PC-3 (cell line): Measurements from ENCODE around the gene KDM4C. TPM values are rescaled to one million over a fixed set of nuclear protein-coding genes. Genes with fewer than 3 reads are reported as not detected.

Source experiments
- ATAC-seq: fragments of 200-7000 bp; cut with Tn5 transposase; 2 replicates; pipeline ENCODE4 v1.9.1; 2020; ENCODE audit warnings: mild to moderate bottlenecking, moderate library complexity
- BruUV-seq: library from RNA; stranded (reverse); fragments of 400-500 nt; replicated peaks from 2 replicates; lab custom pipeline; 2021; lab: Mats Ljungman, UMichigan
- CTCF ChIA-PET: fragments of 300-600 bp; sonication (Branson Sonifier 250); formaldehyde crosslinking; loops from one replicate; lab custom pipeline; 2022; ENCODE audit warnings: antibody characterized with exemption; lab: Charles Lee
- POLR2A ChIA-PET: fragments of 300-600 bp; sonication (Branson Sonifier 250); formaldehyde crosslinking; loops from one replicate; lab custom pipeline; 2022; ENCODE audit warnings: antibody characterized with exemption; ENCODE audit not compliant: unreplicated experiment; lab: Charles Lee
- DNase-seq: peaks from one replicate; pipeline ENCODE4 v3.0.0-alpha.2; 2015
- H2AFZ ChIP-seq: fragments of 300-600 bp; sonication (generic); 2 replicates; pipeline ENCODE4 v1.6.0; 2016; ENCODE audit warnings: antibody characterized with exemption, low read length
- H3F3A ChIP-seq: fragments of 300-600 bp; sonication (generic); one replicate; pipeline ENCODE4 v1.6.0; 2017; ENCODE audit warnings: antibody characterized with exemption, low read length, control low read depth, mild to moderate bottlenecking; ENCODE audit not compliant: unreplicated experiment
- H3K27ac ChIP-seq: fragments of 300-600 bp; sonication (generic); 2 replicates; pipeline ENCODE4 v1.5.1; 2016; ENCODE audit warnings: mild to moderate bottlenecking, low read length
- H3K27me3 ChIP-seq: fragments of 300-600 bp; sonication (generic); 2 replicates; pipeline ENCODE4 v1.6.1; 2016; ENCODE audit warnings: low read length, mixed read lengths
- H3K36me3 ChIP-seq: fragments of 300-600 bp; sonication (generic); 2 replicates; pipeline ENCODE4 v1.6.1; 2016; ENCODE audit warnings: low read depth, mixed run types, low read length, mixed read lengths
- H3K4me1 ChIP-seq: fragments of 300-600 bp; sonication (generic); 2 replicates; pipeline ENCODE4 v1.5.1; 2016; ENCODE audit warnings: low read length; ENCODE audit not compliant: insufficient read depth
- H3K4me2 ChIP-seq: fragments of 300-600 bp; sonication (generic); 2 replicates; pipeline ENCODE4 v1.6.0; 2016; ENCODE audit warnings: low read length
- H3K4me3 ChIP-seq: fragments of 300-600 bp; sonication (generic); 2 replicates; pipeline ENCODE4 v1.5.1; 2016; ENCODE audit warnings: mild to moderate bottlenecking, low read length, mixed read lengths
- H3K79me2 ChIP-seq: fragments of 300-600 bp; sonication (generic); 2 replicates; pipeline ENCODE4 v1.6.1; 2017; ENCODE audit warnings: low read length, mixed read lengths
- H3K9ac ChIP-seq: fragments of 300-600 bp; sonication (generic); 2 replicates; pipeline ENCODE4 v1.6.0; 2016; ENCODE audit warnings: mild to moderate bottlenecking, low read length
- H3K9me2 ChIP-seq: fragments of 300-600 bp; sonication (generic); replicated peaks from 2 replicates; pipeline ENCODE4 v1.6.1; 2016; ENCODE audit warnings: mixed run types, low read length, mixed read lengths
- H3K9me3 ChIP-seq: fragments of 300-600 bp; sonication (generic); 2 replicates; pipeline ENCODE4 v1.6.1; 2016; ENCODE audit warnings: low read length, mixed read lengths
- H4K20me1 ChIP-seq: fragments of 300-600 bp; sonication (generic); 2 replicates; pipeline ENCODE4 v1.6.1; 2016; ENCODE audit warnings: low read length, mixed read lengths
- CTCF ChIP-seq: fragments of 300-600 bp; sonication (generic); conservative IDR thresholded peaks from 2 replicates; pipeline ENCODE4 v1.5.1; 2017; ENCODE audit warnings: antibody characterized with exemption, low read depth, mild to moderate bottlenecking, low read length
- EZH2 ChIP-seq: fragments of 300-600 bp; sonication (generic); IDR thresholded peaks from one replicate; pipeline ENCODE4 v1.6.1; 2017; ENCODE audit warnings: antibody characterized with exemption, mild to moderate bottlenecking, low read length; ENCODE audit not compliant: unreplicated experiment
- EZH2phosphoT487 ChIP-seq: fragments of 300-600 bp; sonication (generic); IDR thresholded peaks from 2 replicates; pipeline ENCODE4 v1.6.1; 2018; ENCODE audit warnings: mild to moderate bottlenecking, antibody characterized with exemption, low read length, borderline replicate concordance
- intact Hi-C: fragments of 100-400 bp; cut with micrococcal nuclease; formaldehyde crosslinking; loops from 2 replicates; pipeline ENCODE4 v1.9.0; 2023
- total RNA-seq: library from RNA; depleted of rRNA; stranded (reverse); fragments of >200 nt; gene quantifications from 2 replicates; pipeline ENCODE4 v1.2.3, GENCODE V29; 2014

KDM4C gene
- total RNA-seq, 1 experiment from 2014 or later, result 27.0 TPM

DNA sequence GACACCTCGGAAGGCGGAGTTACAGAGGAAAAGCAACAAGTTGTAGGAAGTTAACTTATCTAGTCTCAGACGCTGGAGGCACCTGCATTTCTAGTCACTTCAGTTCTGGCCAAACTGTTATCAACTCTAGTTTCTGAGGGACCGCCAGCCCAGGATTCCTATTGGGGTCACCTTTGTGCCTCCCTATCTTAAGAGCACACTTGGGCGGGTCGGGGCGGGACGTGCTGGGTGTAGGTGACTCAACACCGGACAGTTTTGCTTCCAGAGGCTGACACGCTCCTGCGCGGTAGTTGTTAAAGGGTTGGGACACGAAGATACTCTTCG, 679 bp upstream of the KDM4C start:
- intact Hi-C loops, result no loop called here
- POLR2A ChIA-PET, result no interaction called here
- H3K9ac ChIP-seq, result peak overlapping the region; percentile 71
- peaks cover 3% of the 10 kb centered on the region for H3K4me1 ChIP-seq
- no peaks in the 10 kb centered on the region for H3K9me3 ChIP-seq
- peaks cover 34% of the 10 kb centered on the region for H3K79me2 ChIP-seq
- no peaks in the 10 kb centered on the region for H3F3A ChIP-seq
- no peaks in the 10 kb centered on the region for H3K36me3 ChIP-seq
- peak overlapping the region; percentile 74 for H2AFZ ChIP-seq
- BruUV-seq, result no TSS peak
- H3K4me3 ChIP-seq, result peak overlapping the region; percentile 98
- DNase-seq (peak; percentile 66), ATAC-seq (peak; percentile 64)
- H3K9me2 ChIP-seq, result no peaks in the 10 kb centered on the region
- peak overlapping the region; percentile 97 for H3K4me2 ChIP-seq
- TF ChIP-seq CTCF, result no peak
- no peak for TF ChIP-seq EZH2phosphoT487
- TF ChIP-seq EZH2, result no peak
- CTCF ChIA-PET, result no interaction called here
- H3K27ac ChIP-seq, result peak overlapping the region; percentile 81
- H4K20me1 ChIP-seq, result 0 out of 2 replicates have a peak, but pooled peaks cover 3% of the 10 kb centered on the region
- no peaks in the 10 kb centered on the region for H3K27me3 ChIP-seq

- H3K4me3 ChIP-seq, result peak overlapping the region; percentile 98
- ChIA-PET POLR2A (interaction anchor here (0.5 to 0.6 kb wide), 2 partner anchors 77 to 99 kb away, joined by 3 to 7 read pairs; no protein-coding TSS in a partner anchor), CTCF (no interaction called here)
- intact Hi-C loops, result no loop called here
- H3K27me3 ChIP-seq, result no peaks in the 10 kb centered on the region
- H3K79me2 ChIP-seq, result peaks cover 43% of the 10 kb centered on the region
- H3K9me2 ChIP-seq, result no peaks in the 10 kb centered on the region
- no peaks in the 10 kb centered on the region for H3F3A ChIP-seq
- BruUV-seq, result no TSS peak
- 0 out of 2 replicates have a peak, but pooled peaks cover 3% of the 10 kb centered on the region for H4K20me1 ChIP-seq
- no peaks in the 10 kb centered on the region for H3K9me3 ChIP-seq
- peak overlapping the region; percentile 74 for H2AFZ ChIP-seq
- peak overlapping the region; percentile 81 for H3K27ac ChIP-seq
- DNase-seq, result no peak
- peak overlapping the region; percentile 71 for H3K9ac ChIP-seq
- H3K36me3 ChIP-seq, result no peaks in the 10 kb centered on the region
- H3K4me1 ChIP-seq, result peaks cover 3% of the 10 kb centered on the region
- H3K4me2 ChIP-seq, result peak overlapping the region; percentile 97
- TF ChIP-seq EZH2 (no peak), CTCF (no peak), EZH2phosphoT487 (no peak)
- peak; percentile 16 for ATAC-seq
Measured at GRCh38 chr9:6758248-6758497, 400 bp downstream of the KDM4C start.

- Histone ChIP-seq H3K9ac (peak overlapping the region; percentile 71), H3K9me2 (no peaks in the 10 kb centered on the region), H3K27ac (peak overlapping the region; percentile 81), H3K4me2 (peak overlapping the region; percentile 97), H3K27me3 (no peaks in the 10 kb centered on the region), H3K36me3 (no peaks in the 10 kb centered on the region), H2AFZ (peak overlapping the region; percentile 74), H3K4me3 (peak overlapping the region; percentile 98), H3F3A (no peaks in the 10 kb centered on the region), H4K20me1 (0 out of 2 replicates have a peak, but pooled peaks cover 3% of the 10 kb centered on the region), H3K9me3 (no peaks in the 10 kb centered on the region), H3K79me2 (peaks cover 48% of the 10 kb centered on the region), H3K4me1 (peaks cover 3% of the 10 kb centered on the region)
- ChIA-PET CTCF (no interaction called here), POLR2A (interaction anchor here (0.5 kb wide), 1 partner anchor 77 kb away, joined by 7 read pairs; no protein-coding TSS in a partner anchor)
- DNase-seq, result peak; percentile 8
- peak; percentile 25 for ATAC-seq
- intact Hi-C loops, result no loop called here
- TF ChIP-seq EZH2 (no peak), CTCF (no peak), EZH2phosphoT487 (no peak)
- no TSS peak for BruUV-seq
Measured at GRCh38 chr9:6758498-6759184, 868 bp downstream of the KDM4C start.
